Astrocyte (in vitro differentiated cells and primary cell): ENCODE results near the gene PRPH.

ENCODE experiments used
- EZH2 ChIP-seq: IDR thresholded peaks from 2 replicates; pipeline ENCODE4 v1.6.1; 2012; ENCODE audit warnings: mild to moderate bottlenecking, low read length, inconsistent platforms; ENCODE audit not compliant: insufficient read depth
- TF ChIP-seq, protein P1 (sequence below): IDR thresholded peaks from 2 replicates; pipeline ENCODE4 v1.5.1; 2011; ENCODE audit warnings: low read depth, mild to moderate bottlenecking, inconsistent platforms, low read length, moderate library complexity; ENCODE audit not compliant: insufficient read depth

GRCh38 chr12:49339464-49339861 is 44.5 kb downstream of the PRPH start:
- TF ChIP-seq, protein P1, sequence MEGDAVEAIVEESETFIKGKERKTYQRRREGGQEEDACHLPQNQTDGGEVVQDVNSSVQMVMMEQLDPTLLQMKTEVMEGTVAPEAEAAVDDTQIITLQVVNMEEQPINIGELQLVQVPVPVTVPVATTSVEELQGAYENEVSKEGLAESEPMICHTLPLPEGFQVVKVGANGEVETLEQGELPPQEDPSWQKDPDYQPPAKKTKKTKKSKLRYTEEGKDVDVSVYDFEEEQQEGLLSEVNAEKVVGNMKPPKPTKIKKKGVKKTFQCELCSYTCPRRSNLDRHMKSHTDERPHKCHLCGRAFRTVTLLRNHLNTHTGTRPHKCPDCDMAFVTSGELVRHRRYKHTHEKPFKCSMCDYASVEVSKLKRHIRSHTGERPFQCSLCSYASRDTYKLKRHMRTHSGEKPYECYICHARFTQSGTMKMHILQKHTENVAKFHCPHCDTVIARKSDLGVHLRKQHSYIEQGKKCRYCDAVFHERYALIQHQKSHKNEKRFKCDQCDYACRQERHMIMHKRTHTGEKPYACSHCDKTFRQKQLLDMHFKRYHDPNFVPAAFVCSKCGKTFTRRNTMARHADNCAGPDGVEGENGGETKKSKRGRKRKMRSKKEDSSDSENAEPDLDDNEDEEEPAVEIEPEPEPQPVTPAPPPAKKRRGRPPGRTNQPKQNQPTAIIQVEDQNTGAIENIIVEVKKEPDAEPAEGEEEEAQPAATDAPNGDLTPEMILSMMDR = no peak
- TF ChIP-seq EZH2 = no peak
